Mesodermal cell (in vitro differentiated cells): Measurements from ENCODE around the gene USP33. TPM values are rescaled to one million over a fixed set of nuclear protein-coding genes. Genes with fewer than 3 reads are reported as not detected.
A peak's percentile ranks its signal among the peaks of the same experiment; 100 is the strongest.
"Not testable (repeated sequence)": the region's sequence is repeated elsewhere in the genome, so short reads cannot be mapped to it uniquely, and the experiment has no call there.

Source experiments
- H3K27ac ChIP-seq: 2 replicates; pipeline ENCODE4 v1.7.0; 2013; ENCODE audit warnings: mild to moderate bottlenecking, low read depth, low read length, moderate library complexity; ENCODE audit not compliant: severe bottlenecking
- H3K36me3 ChIP-seq: 2 replicates; pipeline ENCODE4 v1.7.1; 2013; ENCODE audit warnings: mild to moderate bottlenecking, low read length, moderate library complexity; ENCODE audit not compliant: control insufficient read depth, insufficient read depth
- H3K4me1 ChIP-seq: one replicate; pipeline ENCODE4 v1.7.1; 2013; ENCODE audit warnings: mild to moderate bottlenecking, low read length; ENCODE audit not compliant: insufficient read depth, control insufficient read depth, poor library complexity, severe bottlenecking
- H3K4me3 ChIP-seq: 2 replicates; pipeline ENCODE4 v1.7.0; 2013; ENCODE audit warnings: low read length, control low read depth, mild to moderate bottlenecking; ENCODE audit not compliant: insufficient read depth, poor library complexity, severe bottlenecking; ENCODE audit errors: extremely low read depth
- H3K9me3 ChIP-seq: 2 replicates; pipeline ENCODE4 v1.7.1; 2013; ENCODE audit warnings: mild to moderate bottlenecking, low read length, moderate library complexity; ENCODE audit not compliant: control insufficient read depth
- WGBS, 2 experiments: methylation state at CpG; one replicate each; pipeline ENCODE4 v1.1.5; 2013; ENCODE audit warnings: missing lambda C conversion rate in 2 of 2; ENCODE audit not compliant: insufficient coverage in 2 of 2; 5-methylcytosine and 5-hydroxymethylcytosine counted together
- polyA plus RNA-seq, 2 experiments: library from polyadenylated mRNA; stranded (reverse); fragments of 50-300 nt; gene quantifications; one replicate each; pipeline ENCODE4 v1.2.3, GENCODE V29; 2013

USP33 gene
- polyA plus RNA-seq (2013, experiment 1 of 2) = 53.6 TPM
- 60.4 TPM for polyA plus RNA-seq (2013, experiment 2 of 2)

DNA sequence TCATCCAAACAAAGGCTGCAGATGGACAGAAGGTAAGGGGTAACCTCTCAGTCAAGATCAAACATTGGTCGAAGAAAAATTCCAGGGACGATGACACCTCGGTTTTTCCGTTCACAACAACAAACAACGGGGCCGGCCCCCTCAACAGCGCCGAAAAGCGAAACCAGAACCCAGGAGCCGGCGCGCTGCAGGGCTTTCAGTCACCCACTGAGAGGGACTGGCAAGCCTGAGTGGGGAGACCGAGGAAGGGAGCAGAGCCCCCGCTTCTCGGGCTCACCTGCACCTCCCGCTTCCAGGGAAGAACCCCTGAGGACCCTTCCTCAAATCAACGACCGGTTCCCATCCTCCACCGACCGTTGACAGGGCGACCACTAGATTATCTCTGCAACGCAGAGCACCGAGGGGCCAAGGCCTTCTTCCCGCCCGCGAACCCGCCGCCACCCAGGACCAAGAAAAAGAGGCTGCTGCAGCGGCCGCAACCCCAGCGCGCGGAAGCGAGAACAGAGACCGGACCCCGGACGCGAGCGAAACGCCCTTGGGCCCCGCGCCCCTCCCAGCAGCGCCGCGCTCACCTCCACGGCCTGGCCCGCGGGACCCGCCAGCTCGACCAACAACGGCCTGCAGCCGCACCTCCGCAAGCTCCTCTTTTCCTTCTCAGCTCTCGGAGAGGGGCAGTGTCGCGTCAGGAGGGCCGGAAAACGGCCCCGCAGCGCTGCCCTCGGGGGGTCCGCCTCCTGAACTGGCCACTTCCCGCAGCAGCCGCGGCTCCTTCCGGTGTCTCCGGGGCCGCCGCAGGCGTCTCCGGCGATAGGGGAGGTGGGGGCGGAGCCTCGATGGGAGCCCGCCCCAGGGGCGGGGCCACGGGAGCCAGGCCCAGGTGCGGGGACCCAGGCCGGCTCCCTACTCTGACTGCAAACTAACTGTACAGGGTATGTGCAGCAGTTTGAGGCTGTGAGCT lies at the start of gene USP33:
USP33 (minus strand) TSS at position 782 of the 958 bp plus-strand sequence. CDS start 18,155 bp downstream, outside the sequence.
- peak within 1 kb of the TSS; percentile 89 for H3K4me3 ChIP-seq
- no peaks in the 10 kb centered on the region for H3K9me3 ChIP-seq
- no peaks in the 10 kb centered on the region for H3K36me3 ChIP-seq
- H3K4me1 ChIP-seq = no peaks in the 10 kb centered on the region
- WGBS, 2 experiments = 0% methylated on average over 45 to 52 of the region's 79 CpGs
- H3K27ac ChIP-seq = peak within 1 kb of the TSS; percentile 85

DNA sequence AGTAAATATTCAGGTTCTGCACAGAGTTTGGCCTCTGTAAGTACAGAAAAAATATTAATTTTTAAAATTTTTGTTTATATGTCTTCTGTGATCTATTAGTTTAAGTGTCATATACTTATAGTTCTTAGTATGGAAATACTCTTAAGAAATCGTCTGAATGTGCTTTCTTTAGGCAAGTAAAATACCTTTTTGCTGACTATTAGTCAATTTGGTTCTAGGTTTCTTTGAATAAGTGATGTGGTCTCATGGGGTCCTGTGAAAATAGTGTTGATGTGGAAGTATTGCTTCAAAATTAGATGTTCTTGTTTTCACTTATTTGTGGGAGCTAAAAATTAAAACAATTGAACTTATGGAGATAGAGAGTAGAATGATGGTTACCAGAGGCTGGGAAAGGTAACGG lies 43.7 kb upstream of the USP33 start:
- H3K36me3 ChIP-seq = peaks cover 22% of the 10 kb centered on the region
- no peak overlapping the region for H3K27ac ChIP-seq
- no peaks in the 10 kb centered on the region for H3K4me1 ChIP-seq
- H3K9me3 ChIP-seq = no peaks in the 10 kb centered on the region
- no peak overlapping the region for H3K4me3 ChIP-seq
- WGBS, 2 experiments = 100% methylated on average over 1 of the region's 2 CpGs; no CpG with 5 or more reads in 1 of the 2 experiments

DNA sequence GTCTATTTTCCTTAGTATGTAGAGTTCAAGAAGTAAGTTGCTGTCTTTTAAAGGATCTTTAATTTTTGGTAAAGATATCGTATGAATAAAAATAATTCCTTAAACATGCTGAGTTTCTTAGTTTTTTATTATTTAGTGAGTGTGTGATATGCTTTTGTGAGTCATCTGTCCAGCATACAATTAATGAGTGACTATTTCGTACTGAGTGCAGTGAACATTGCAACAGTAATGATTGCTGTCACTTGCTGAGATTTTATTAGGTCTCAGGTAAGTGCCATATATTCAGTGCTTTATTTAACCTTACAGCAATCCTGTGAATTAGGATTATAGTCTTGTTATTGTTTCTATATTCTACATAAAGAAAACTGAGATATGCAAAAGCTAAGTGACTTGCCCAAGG lies 42.4 kb upstream of the USP33 start:
- Histone ChIP-seq H3K9me3 (no peaks in the 10 kb centered on the region), H3K27ac (no peak overlapping the region), H3K4me3 (no peak overlapping the region), H3K36me3 (peaks cover 11% of the 10 kb centered on the region), H3K4me1 (no peaks in the 10 kb centered on the region)
- 83 to 100% methylated on average over 1 of the region's 2 CpGs for WGBS, 2 experiments

DNA sequence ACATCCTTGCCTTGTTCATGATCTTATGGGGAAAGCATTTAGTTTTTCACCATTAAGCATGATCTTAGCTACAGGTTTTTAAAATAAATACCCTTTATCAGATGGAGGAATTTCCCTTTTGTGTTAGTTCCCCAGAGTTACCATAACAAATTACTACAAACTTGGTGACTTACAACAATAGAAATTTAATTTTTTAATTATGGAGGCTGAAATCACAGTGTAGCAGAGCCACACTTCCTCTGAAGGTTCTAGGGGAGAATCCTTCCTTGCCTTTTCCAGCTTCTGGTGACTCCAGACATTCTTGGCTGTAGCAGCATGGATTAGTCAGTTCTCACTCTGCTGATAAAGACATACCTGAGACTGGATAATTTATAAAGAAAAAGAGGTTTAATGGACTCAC lies 38.3 kb upstream of the USP33 start:
- no peaks in the 10 kb centered on the region for H3K4me1 ChIP-seq
- no peaks in the 10 kb centered on the region for H3K36me3 ChIP-seq
- H3K27ac ChIP-seq = no peak overlapping the region
- no peak overlapping the region for H3K4me3 ChIP-seq
- H3K9me3 ChIP-seq = no peaks in the 10 kb centered on the region

DNA sequence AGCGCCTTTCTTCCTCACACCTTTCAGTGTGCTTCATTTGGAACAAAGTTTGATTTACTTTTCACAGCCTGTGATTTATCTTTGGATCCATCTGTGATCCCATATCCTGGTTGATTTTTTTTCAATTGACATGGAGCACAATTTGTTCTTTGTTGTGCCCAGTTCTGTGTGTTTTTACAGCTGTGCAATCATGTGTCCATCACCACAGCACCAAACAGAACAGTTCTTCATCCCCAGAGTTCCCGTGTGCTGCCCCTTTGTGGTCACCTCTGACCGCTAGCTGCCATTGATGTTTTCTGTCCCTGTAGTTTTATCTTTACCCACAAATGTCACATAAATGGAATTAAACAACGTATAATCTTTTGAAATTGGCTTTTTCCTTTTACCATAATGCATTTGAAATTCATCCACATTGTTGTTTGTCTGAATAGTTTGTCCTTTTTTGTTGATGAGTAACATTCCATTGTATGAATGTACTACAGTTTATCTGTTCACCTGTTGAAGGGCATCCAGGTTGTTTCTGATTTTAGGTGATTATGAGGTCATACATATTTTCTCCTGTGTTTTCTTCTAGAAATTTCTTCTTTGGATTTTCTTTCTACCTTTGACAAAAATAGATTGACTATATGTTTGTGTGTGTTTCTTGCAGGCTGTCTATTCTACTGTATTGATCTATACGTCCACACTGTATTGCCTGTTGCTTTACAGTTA lies 37.2 kb upstream of the USP33 start:
- Histone ChIP-seq H3K27ac (no peak overlapping the region), H3K9me3 (no peaks in the 10 kb centered on the region), H3K36me3 (no peaks in the 10 kb centered on the region), H3K4me3 (no peak overlapping the region), H3K4me1 (no peaks in the 10 kb centered on the region)
- WGBS, 2 experiments = 73 to 100% methylated on average over 1 to 2 of the region's 5 CpGs

DNA sequence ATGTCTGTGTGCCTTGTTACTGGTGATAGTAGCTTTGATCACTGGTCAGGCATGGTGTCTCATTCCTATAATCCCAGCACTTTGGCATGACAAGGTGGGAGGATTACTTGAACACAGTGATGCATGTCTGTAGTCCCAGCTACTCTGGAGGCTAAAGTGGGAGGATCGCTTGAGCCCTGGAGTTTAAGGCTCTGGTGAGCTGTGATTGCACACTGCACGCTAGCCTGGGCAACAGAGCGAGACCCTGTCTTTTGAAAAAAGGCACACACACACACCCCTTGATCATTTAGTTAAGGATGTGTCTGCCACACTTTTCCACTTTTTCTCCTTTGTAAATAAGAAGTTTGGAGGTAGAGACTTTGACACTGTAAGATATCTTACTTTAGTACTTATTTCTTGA lies 34.9 kb upstream of the USP33 start:
- no peaks in the 10 kb centered on the region for H3K9me3 ChIP-seq
- H3K27ac ChIP-seq = no peak overlapping the region
- H3K4me1 ChIP-seq = no peaks in the 10 kb centered on the region
- WGBS, 2 experiments = 88 to 100% methylated on average over 1 to 3 of the region's 3 CpGs
- H3K36me3 ChIP-seq = peaks cover 8% of the 10 kb centered on the region
- H3K4me3 ChIP-seq = no peak overlapping the region

DNA sequence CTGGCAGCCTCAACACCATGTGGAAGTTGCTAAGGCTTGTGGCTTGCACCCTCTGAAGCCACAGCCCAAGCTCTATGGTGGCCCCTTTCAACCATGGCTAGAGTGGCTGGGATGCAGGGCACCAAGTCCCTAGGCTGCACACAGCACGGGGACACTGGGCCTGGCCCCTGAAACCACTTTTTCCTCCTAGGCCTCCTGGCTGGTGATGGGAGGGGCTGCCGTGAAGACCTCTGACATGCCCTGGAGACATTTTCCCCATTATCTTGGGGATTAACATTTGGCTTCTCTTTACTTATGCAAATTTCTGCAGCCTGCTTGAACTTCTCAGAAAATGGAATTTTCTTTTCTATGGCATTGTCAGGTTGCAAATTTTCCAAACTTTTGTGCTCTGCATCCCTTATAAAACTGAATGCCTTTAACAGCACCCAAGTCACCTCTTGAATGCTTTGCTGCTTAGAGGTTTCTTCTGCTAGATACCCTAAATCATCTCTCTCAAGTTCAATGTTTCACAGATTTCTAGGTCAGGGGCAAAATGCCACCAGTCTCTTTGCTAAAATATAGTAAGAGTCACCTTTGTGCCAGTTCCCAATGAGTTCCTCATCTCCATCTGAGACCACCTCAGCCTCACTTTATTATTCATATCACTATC lies 26.6 kb upstream of the USP33 start:
- H3K4me1 ChIP-seq, H3K9me3 ChIP-seq, H3K4me3 ChIP-seq, H3K27ac ChIP-seq: not testable (repeated sequence)
- peaks cover 47% of the 10 kb centered on the region for H3K36me3 ChIP-seq
- 94 to 100% methylated on average over 1 to 2 of the region's 2 CpGs for WGBS, 2 experiments

DNA sequence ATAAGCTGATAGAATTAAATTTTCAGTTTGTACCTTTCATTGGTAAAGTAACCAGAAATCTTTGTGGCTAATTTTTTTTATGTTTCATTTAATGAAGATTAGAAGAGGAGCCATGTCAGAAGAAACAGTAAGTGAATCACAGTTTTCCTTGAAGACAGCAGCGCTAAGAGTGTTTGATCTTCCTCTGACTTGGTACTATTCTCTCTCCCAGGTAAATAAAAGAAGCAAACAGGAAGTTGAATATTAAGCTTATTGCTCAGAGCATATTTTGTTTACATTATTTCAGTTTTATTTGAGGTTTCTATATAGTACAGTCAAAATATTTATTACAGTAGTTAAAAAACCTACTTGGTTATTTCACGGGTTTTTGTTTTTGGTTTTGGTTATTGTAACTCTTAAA lies 23.5 kb upstream of the USP33 start:
- H3K9me3 ChIP-seq = no peaks in the 10 kb centered on the region
- peaks cover 32% of the 10 kb centered on the region for H3K36me3 ChIP-seq
- no peak overlapping the region for H3K4me3 ChIP-seq
- H3K4me1 ChIP-seq = no peaks in the 10 kb centered on the region
- WGBS, 2 experiments = 80% methylated on average over 1 of the region's 2 CpGs; no CpG with 5 or more reads in 1 of the 2 experiments
- H3K27ac ChIP-seq = no peak overlapping the region

DNA sequence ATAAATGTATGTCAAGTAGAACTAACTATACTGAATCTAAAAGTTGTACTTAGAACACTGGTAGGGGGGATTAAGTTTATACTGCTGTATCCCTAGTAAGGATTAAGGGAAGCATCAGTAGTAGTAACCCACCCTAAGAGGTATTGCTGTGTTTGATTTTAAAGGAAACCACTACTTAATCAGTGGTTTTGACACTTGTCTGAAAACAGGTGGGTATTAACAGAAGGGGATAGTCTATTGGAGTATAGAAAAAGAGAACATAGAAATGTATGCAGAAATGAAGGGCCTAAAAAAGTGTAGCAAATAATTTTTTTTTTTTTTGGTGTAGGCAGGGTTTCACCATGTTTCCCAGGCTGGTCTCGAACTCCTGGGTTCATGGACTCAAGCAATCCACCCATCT lies 22.0 kb upstream of the USP33 start:
- Histone ChIP-seq H3K9me3 (no peaks in the 10 kb centered on the region), H3K4me1 (no peaks in the 10 kb centered on the region), H3K27ac (no peak overlapping the region), H3K36me3 (peaks cover 26% of the 10 kb centered on the region), H3K4me3 (no peak overlapping the region)
- WGBS, 2 experiments = no CpG with 5 or more reads among the region's 1 CpG

DNA sequence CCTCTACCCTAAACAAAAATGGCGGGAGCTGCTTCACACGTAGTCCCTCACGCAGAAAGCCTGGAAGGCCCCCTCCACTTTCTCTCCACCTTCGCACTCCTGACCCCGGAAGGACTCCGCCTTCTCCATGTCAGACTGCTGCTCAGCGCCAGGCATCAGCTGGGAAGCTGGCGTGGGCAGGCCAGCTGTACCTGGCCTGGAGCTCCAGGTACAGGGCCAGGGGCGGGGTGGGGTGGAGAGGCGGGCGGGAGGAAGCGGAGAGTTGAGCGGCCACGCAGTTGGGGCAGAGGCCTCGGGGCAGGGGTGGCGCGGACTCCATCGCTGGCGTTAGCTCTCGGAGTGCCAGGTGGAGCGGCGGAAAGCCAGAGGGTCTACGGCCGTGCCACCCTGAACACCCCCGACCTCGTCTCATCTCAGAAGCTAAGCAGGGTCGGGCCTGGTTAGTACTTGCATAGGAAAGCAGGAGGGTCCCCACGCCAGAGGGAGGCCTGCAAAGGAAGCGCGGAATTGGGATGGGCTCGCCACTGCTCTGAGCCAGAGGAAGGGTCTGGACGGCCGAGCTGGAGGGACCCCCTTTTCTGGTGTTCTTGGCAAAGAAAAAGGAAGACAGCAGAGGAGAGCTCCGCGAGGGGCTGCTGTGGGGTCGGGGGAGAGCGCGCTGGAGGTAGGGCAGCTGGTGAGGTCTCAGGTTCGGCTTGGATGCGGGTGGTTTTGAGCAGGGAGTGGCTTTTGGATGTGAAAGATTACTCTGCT lies 20.1 kb upstream of the USP33 start, which contains the start of gene MIGA1:
MIGA1 (plus strand) TSS at position 121 of the 753 bp plus-strand sequence. CDS start 3,604 bp downstream, outside the sequence.
- H3K9me3 ChIP-seq = no peaks in the 10 kb centered on the region
- H3K27ac ChIP-seq = no peak within 1 kb of the TSS
- 0 to 1% methylated on average over 22 to 32 of the region's 40 CpGs for WGBS, 2 experiments

More for the DNA sequence above, 20.1 kb upstream of the USP33 start, which contains the start of gene MIGA1:
- Histone ChIP-seq H3K4me1 (no peaks in the 10 kb centered on the region), H3K36me3 (peaks cover 11% of the 10 kb centered on the region), H3K4me3 (peak within 1 kb of the TSS; percentile 69)
